Measurements from ENCODE around the gene SPINT4. TPM values are rescaled to one million over a fixed set of nuclear protein-coding genes. Genes with fewer than 3 reads are reported as not detected.

Gene SPINT4
- total and polyA plus RNA-seq, 2 of the 8 experiments (the other 6 are each of a cell fraction or from before 2014, with no cell fraction given) = not detected

GRCh38 chr20:45679650-45680049 is 42.5 kb upstream of the SPINT4 start:
- Histone ChIP-seq H3K4me3 (ENCODE audit: extremely low read depth in 1 of 4, insufficient read depth in 2 of 4, low read depth in 3 of 4, low read length in 4 of 4) (no peak overlapping the region), H3K36me3 (ENCODE audit: control insufficient read depth in 2 of 4, insufficient read depth in 4 of 4, low read length in 3 of 4) (no peaks in the 10 kb centered on the region), H2BK5ac (ENCODE audit: low read depth, low read length) (no peak overlapping the region), H3K27me3 (replicated peaks in 1 of 4; ENCODE audit: control insufficient read depth in 3 of 4, extremely low read depth in 1 of 4, insufficient read depth in 3 of 4, low read length in 3 of 4) (no peaks in the 10 kb centered on the region), H4K91ac (replicated peaks; ENCODE audit: insufficient read length, low read length) (no peak overlapping the region), H2BK12ac (ENCODE audit: low read depth, low read length) (no peak overlapping the region), H3K4ac (replicated peaks; ENCODE audit: insufficient read length, low read depth, low read length) (no peak overlapping the region), H4K20me1 (replicated peaks in 1 of 2; ENCODE audit: control insufficient read depth in 1 of 2, insufficient read depth in 2 of 2, low read length in 2 of 2) (no peaks in the 10 kb centered on the region), H3K4me2 (ENCODE audit: insufficient read depth in 1 of 2, low read depth in 2 of 2, low read length in 2 of 2) (no peak overlapping the region), H4K8ac (ENCODE audit: extremely low read depth, insufficient read depth, low read length) (no peak overlapping the region), H3K14ac (ENCODE audit: insufficient read length) (no peak overlapping the region), H2BK120ac (replicated peaks; ENCODE audit: low read depth, low read length) (no peak overlapping the region), H2BK15ac (ENCODE audit: low read length) (no peak overlapping the region), H3K9me3 (ENCODE audit: insufficient read depth in 2 of 2, low read depth in 1 of 2, low read length in 1 of 2) (peaks cover 10 to 18% of the 10 kb centered on the region in 2 experiments; a peak in 3 of 4 replicates), H3K79me2 (ENCODE audit: control insufficient read depth in 1 of 2, insufficient read depth in 2 of 2, low read length in 2 of 2) (no peaks in the 10 kb centered on the region), H3K23me2 (ENCODE audit: low read depth, low read length) (no peaks in the 10 kb centered on the region), H4K5ac (ENCODE audit: insufficient read length, low read depth, low read length) (no peak overlapping the region), H3K9ac (replicated peaks in 1 of 4; ENCODE audit: extremely low read depth in 1 of 4, low read depth in 3 of 4, low read length in 3 of 4) (no peak overlapping the region), H2AFZ (ENCODE audit: low read length) (no peak overlapping the region), H3K4me1 (replicated peaks in 1 of 4; ENCODE audit: control insufficient read depth in 3 of 4, insufficient read depth in 4 of 4, low read length in 3 of 4) (no peaks in the 10 kb centered on the region), H3K27ac (ENCODE audit: low read depth, low read length) (no peak overlapping the region), H2AK5ac (ENCODE audit: low read depth, low read length) (no peak overlapping the region), H3K79me1 (ENCODE audit: low read depth, low read length) (no peaks in the 10 kb centered on the region), H2BK20ac (ENCODE audit: low read length) (no peak overlapping the region), H3K56ac (replicated peaks; ENCODE audit: insufficient read length, low read depth, low read length) (no peak overlapping the region), H3K23ac (ENCODE audit: insufficient read length) (no peak overlapping the region), H3K18ac (ENCODE audit: extremely low read depth, low read length) (no peak overlapping the region)
- ChIA-PET CTCF (ENCODE audit: partially characterized antibody) (interaction anchor here (0.7 to 2.2 kb wide), 5 partner anchors 15 to 357 kb away, joined by 3 to 12 read pairs (median 3); partner anchors contain the start of gene WFDC10A), POLR2A (ENCODE audit: partially characterized antibody) (no interaction called here)
- FAIRE-seq = no peak
- no peak for TF ChIP-seq TAF7 (optimal IDR thresholded peaks at IDR 0.05; ENCODE audit: borderline replicate concordance, low read depth, low read length)
- no peak for DNase-seq (ENCODE audit: low read depth in 1 of 2, low spot score in 2 of 2)

Data from H1 (cell line).